SIG-M5 treated with dmso at 0.1 percent for 504 hours (cell line): ENCODE measurements around the gene CCDC107.

ENCODE experiments used
- DNase-seq: peaks from one replicate; lab custom pipeline; 2025; ENCODE audit not compliant: unreplicated experiment; lab: John Stamatoyannopoulos, UW

Gene CCDC107

GRCh38 chr9:35659340-35659739 is 1.2 kb downstream of the CCDC107 start:
- DNase-seq = no peak

DNA sequence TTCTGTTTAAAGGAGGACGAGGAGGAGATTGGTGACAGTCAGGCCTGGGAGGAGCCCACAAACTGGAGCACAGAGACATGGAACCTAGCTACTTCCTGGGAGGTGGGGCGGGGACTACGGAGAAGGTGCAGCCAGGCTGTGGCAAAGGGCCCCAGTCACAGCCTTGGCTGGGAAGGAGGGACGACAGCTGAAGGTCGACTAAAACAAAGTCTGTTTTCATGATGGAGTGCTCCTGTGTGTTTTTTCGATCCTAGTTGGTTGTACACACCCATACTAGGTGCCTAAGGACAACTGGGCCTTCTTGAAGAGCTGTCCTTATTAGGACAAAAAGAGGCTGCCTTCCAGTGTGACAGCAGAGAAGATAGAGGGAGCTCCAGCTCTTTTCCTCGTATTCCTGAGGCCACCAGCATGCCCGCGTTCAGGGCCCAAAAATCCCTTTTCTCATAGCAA is 2.9 kb downstream of the CCDC107 start:
- DNase-seq = peak; percentile 17

DNA sequence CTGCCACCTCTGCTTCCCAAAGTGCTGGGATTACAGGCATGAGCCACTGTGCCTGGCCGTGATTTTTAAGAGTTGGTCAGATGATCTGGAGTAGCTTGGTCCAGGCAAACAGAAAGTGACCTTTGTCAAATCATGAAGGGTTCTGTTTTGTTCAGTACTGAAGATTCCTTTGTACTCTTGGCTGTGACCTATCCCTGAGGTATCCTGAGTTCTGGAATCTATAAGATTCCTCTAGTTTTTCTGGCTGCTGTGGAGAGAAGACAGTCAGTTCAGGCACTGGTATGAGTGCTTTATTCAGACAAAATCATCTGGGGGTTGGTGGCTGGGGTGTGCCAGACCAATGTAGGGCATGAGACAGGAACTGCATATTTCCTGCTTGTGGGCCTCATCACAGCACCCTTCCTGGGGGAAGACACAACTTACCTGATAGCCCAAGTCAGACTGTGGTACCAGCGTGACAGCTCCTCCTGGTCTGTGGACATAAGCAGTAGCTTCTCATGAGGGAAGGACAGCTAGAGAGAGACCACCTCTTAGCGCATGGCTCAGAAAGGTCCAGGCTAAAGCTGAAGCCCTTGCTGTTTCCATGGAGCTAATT is 3.8 kb downstream of the CCDC107 start:
- DNase-seq = no peak

DNA sequence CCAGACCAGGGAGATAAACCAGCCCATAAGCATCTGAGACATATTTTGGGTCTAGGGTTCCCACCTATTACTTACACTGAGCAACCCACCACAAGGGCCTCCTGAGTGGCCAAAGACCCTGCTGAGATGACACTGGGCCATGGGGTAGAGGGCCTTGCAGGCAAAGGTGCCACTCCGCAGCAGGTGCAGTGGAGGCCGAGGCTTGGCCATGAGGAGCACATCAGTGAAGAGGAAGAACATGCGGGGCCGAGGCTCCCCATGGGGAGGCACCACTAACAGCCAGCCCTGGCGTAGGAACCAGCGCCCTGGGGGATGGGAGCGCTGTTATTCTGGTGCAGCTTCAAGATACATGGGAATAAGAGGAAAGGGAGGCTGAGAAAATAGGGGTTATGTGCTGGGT is 4.3 kb downstream of the CCDC107 start:
- no peak for DNase-seq

DNA sequence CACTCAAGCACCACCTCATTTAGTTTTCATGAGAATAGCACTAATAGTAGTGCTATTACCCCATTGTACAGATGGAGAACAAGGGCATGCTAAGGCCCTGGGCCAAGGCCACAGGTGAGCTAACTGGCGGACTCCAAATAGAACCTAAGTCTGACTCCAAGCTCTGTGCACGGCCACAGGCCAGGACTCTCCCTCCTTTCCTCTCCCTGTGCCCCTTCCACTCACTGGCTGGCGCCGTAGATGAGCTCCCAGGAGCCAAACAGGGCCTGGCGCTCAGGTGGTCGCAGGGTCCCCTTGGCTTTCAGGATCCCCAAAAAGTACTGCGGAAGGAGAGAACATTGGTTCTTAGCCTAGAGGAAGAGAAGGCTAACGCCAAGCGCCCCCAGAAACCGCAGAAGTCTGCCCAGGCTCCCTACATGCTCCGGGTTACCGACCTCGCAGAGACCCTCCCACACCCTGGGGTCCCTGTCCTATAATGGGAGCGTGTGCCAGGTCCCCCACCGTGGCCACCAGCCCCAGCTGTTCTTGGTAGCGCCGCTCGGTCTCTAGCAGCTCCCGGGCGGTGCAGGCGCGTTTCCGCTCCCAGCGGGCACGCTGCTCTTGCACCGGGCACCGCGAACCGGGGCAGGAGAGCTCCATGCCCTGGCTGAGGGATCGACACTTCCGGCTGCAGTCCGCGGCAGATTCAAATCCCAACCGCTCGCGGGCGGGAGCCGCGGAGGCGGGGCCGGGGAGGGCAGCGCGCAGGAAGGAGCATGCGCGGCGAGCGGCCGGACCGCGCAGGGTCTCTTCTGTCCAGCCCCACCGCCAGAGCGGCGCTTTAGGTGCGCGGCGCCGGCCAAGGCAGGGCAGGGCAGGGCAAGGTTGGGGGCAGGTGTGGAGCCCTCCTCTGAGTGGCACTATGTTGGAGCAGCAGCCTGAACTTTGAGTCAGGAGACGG is 6.7 kb downstream of the CCDC107 start, which contains the start of gene ARHGEF39:
TSS of gene ARHGEF39 (minus strand) at position 665 of the 940 bp plus-strand sequence. CDS start at position 639, 26 bp downstream.
- DNase-seq = peak; percentile 68

DNA sequence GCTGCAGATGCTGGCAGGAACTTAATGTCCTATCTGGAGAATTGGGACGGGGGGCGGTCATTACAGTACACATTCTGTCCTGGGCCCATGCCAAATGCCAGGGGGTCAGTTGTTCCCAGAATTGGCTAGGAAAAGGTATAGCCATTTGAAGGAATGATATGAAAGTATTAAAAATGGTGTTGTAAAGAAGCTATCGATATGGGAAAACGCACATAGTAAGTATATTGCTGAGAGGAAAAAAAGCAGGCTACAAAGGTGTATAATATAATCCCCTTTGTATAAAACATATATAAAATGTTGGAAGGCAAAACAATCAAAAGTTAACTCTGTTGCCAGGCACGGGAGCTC is 7.4 kb downstream of the CCDC107 start:
- DNase-seq = peak; percentile 35

DNA sequence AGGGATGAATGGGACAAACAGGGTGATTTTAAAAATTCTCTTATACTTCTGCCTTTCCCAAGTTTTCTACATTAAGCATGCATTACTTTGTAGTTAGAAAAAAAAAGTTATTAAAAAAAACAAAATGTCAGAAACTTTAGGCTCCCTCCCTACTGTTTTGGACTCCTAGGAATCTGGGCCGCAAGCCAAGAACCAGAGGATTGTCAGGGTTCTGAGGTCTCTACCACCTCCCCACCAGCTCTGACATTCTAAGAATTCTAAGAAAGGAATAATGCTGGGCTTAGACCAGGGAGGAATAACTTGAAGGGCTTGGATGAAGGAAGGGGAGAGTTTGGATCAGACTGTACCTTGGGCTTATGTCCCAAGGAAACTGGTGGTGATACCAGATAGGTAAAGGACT is 8.0 kb downstream of the CCDC107 start:
- no peak for DNase-seq

GRCh38 chr9:35666549-35666948 is 8.5 kb downstream of the CCDC107 start:
- no peak for DNase-seq

- no peak for DNase-seq
Measured at GRCh38 chr9:35667939-35668338, 9.8 kb downstream of the CCDC107 start.

DNA sequence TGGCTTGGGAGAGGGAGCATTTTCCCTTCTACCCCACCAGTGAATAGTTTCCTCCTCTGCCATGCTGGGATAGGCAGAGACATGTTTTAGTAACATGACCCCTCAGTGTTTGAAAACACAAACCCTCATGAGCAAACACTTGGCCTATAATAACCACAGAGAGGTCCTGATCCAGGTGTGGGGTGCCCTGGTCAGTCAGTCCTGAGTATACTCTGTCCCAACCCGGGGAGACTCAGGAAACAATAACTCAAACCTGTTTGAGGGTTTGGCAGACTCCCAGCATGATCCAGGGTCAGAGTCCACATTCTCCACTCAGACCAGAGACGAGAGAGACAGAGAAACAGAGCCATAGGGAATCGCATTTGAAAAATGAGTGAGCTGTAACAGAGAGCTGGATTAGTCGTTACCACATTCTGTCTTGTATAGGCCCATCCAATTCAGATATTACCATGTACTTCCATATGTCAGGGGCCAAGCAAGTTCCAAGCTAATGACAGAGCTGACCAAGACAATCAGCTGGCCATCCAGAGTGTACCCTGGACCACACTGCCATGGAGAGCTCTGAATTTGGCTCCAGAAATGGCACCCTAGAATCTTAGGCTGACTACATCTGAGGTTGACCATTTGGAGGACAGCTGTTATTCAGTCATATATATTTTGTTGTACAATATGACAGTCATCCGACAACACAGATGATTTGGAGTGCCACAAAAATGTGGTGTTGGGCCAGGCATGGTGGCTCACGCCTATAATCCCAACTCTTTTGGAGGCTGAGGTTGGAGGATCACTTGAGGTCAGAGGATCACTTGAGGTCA is 11.4 kb downstream of the CCDC107 start:
- no peak for DNase-seq

DNA sequence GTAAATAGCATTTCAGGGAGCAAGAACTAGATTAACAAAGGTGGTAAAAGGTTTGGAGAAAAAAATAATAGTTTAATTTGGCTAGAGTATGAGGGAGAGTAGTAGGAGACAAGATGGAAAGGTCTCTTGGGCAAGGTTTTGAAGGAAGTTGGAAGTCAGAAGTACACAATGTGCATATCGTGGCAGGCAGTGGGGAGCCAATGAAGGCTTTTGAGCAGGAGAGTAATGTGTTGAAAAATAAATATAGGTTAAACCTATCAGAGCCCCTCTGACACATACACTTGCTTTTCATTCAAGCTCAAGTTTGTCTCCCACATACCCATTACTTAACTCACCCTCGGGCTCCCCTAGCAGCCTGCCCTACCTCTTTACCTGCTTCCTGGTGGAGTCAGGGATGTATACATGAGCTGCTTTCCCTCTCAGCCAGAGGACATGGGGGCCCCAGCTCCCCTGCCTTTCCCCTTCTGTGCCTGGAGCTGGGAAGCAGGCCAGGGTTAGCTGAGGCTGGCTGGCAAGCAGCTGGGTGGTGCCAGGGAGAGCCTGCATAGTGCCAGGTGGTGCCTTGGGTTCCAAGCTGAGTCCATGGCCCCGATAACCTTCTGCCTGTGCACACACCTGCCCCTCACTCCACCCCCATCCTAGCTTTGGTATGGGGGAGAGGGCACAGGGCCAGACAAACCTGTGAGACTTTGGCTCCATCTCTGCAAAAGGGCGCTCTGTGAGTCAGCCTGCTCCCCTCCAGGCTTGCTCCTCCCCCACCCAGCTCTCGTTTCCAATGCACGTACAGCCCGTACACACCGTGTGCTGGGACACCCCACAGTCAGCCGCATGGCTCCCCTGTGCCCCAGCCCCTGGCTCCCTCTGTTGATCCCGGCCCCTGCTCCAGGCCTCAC is 15.3 kb downstream of the CCDC107 start, which contains the start of gene CA9:
TSS of gene CA9 (plus strand) at position 797 of the 893 bp plus-strand sequence. CDS start at position 829, 32 bp downstream.
- no peak for DNase-seq

- no peak for DNase-seq
Measured at GRCh38 chr9:35674025-35674361, 15.9 kb downstream of the CCDC107 start.

DNA sequence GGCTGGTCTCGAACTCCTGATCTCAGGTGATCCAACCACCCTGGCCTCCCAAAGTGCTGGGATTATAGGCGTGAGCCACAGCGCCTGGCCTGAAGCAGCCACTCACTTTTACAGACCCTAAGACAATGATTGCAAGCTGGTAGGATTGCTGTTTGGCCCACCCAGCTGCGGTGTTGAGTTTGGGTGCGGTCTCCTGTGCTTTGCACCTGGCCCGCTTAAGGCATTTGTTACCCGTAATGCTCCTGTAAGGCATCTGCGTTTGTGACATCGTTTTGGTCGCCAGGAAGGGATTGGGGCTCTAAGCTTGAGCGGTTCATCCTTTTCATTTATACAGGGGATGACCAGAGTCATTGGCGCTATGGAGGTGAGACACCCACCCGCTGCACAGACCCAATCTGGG is 17.1 kb downstream of the CCDC107 start:
- DNase-seq = no peak

DNA sequence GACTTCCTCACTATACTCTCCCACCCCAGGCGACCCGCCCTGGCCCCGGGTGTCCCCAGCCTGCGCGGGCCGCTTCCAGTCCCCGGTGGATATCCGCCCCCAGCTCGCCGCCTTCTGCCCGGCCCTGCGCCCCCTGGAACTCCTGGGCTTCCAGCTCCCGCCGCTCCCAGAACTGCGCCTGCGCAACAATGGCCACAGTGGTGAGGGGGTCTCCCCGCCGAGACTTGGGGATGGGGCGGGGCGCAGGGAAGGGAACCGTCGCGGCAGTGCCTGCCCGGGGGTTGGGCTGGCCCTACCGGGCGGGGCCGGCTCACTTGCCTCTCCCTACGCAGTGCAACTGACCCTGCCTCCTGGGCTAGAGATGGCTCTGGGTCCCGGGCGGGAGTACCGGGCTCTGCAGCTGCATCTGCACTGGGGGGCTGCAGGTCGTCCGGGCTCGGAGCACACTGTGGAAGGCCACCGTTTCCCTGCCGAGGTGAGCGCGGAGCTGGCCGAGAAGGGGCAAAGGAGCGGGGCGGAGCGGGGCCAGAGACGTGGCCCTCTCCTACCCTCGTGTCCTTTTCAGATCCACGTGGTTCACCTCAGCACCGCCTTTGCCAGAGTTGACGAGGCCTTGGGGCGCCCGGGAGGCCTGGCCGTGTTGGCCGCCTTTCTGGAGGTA is 17.8 kb downstream of the CCDC107 start:
- DNase-seq = no peak

GRCh38 chr9:35679091-35679490 is 21.0 kb downstream of the CCDC107 start:
- no peak for DNase-seq

- no peak for DNase-seq
Measured at GRCh38 chr9:35679766-35680330, 21.8 kb downstream of the CCDC107 start.

- DNase-seq = no peak
Measured at GRCh38 chr9:35680331-35681105, 22.4 kb downstream of the CCDC107 start.

DNA sequence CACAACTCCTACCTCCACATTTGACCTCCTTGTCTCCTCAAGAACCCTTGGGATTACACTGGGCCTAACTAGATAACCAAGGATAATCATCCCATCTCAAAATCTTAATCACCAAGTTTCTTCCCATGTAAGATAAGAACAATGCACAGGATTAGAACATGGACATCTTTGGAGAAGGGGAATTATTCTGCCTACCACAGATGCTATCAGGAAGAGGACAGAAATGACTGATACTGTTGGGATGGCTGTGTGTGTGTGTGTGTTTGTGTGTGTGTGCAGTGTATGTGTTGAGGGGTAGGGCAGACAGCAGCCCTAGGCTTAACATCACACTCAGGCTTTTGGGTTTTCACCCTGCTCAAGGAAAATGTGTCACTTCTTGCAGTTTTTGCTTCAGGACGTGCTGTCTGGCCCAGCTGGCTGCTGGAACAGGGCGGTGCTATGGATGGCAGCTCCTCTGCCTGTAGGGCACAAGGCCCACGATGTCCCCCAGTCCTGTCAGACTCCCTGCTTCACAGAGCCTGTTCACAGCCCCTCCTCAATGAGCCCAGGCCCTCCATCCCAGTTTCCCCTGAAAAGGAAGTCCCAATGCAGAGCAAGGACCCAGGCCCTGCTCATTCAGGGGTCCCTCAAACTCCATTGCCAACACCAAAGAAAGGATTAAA is 23.4 kb downstream of the CCDC107 start:
- DNase-seq = no peak
